Measurements from ENCODE around the gene DCLRE1C. TPM values are rescaled to one million over a fixed set of nuclear protein-coding genes. Genes with fewer than 3 reads are reported as not detected.

Gene DCLRE1C
- total RNA-seq, 2 experiments from 2014 or later = 15.0 to 17.5 TPM

DNA sequence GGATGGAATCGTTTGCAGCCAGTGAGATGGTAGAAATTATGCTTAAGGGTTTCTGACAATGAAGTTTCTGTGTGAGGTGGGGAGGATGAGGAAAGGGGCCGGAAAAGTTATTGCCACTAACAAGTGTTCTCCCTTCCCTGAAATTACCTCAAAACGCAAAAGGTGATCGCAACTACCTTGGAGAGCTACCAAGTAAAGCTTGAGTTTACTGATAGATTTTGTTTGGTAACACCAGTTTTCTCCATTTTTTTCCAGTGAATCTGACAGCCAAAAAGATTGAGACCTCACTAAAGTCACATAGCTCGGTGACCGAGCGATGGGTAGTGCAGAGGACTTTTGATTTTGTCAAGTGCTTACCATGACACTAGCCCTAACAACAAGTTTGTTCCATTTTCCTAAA lies 73.7 kb downstream of the DCLRE1C start:
- H3K36me3 Mint-ChIP-seq (ENCODE audit: low read depth) = peaks cover 32% of the 10 kb centered on the region
- peaks cover 36% of the 10 kb centered on the region for H3K4me1 Mint-ChIP-seq (ENCODE audit: low read depth)
- H3K9me3 Mint-ChIP-seq = no peaks in the 10 kb centered on the region
- ChIA-PET POLR2A (interaction anchor here (0.7 to 4.1 kb wide), 5 partner anchors 9 to 695 kb away, joined by 3 to 30 read pairs (median 10); partner anchors contain the start of gene DCLRE1C), CTCF (interaction anchor here (1.4 to 1.9 kb wide), 4 partner anchors 9 to 92 kb away, joined by 3 to 6 read pairs (median 4); no protein-coding TSS in a partner anchor)
- H3K4me3 Mint-ChIP-seq = peak overlapping the region; percentile 96
- no peak for ATAC-seq
- peak overlapping the region; percentile 92 for H3K27ac Mint-ChIP-seq
- intact Hi-C loops (cut with micrococcal nuclease) = no loop called here
- no peak for DNase-seq
- TF ChIP-seq CTCF (IDR thresholded peaks at IDR 0.05) = no peak
- H3K27me3 Mint-ChIP-seq = no peaks in the 10 kb centered on the region

- TF ChIP-seq CTCF (IDR thresholded peaks at IDR 0.05) = no peak
- intact Hi-C loops (cut with micrococcal nuclease) = no loop called here
- Mint-ChIP-seq H3K27me3 (no peaks in the 10 kb centered on the region), H3K9me3 (no peaks in the 10 kb centered on the region), H3K36me3 (ENCODE audit: low read depth) (peaks cover 32% of the 10 kb centered on the region), H3K27ac (peak overlapping the region; percentile 92), H3K4me3 (peak overlapping the region; percentile 96), H3K4me1 (ENCODE audit: low read depth) (peaks cover 37% of the 10 kb centered on the region)
- DNase-seq = no peak
- CTCF ChIA-PET = interaction anchor here (1.4 to 1.9 kb wide), 3 partner anchors 9 to 23 kb away, joined by 4 to 6 read pairs (median 5); no protein-coding TSS in a partner anchor
- no peak for ATAC-seq
- POLR2A ChIA-PET = interaction anchor here (0.8 to 4.1 kb wide), 6 partner anchors 10 to 695 kb away, joined by 4 to 30 read pairs (median 8); partner anchors contain the start of genes DCLRE1C and MEIG1
Observed at GRCh38 chr10:14879928-14880193, 74.0 kb downstream of the DCLRE1C start.

DNA sequence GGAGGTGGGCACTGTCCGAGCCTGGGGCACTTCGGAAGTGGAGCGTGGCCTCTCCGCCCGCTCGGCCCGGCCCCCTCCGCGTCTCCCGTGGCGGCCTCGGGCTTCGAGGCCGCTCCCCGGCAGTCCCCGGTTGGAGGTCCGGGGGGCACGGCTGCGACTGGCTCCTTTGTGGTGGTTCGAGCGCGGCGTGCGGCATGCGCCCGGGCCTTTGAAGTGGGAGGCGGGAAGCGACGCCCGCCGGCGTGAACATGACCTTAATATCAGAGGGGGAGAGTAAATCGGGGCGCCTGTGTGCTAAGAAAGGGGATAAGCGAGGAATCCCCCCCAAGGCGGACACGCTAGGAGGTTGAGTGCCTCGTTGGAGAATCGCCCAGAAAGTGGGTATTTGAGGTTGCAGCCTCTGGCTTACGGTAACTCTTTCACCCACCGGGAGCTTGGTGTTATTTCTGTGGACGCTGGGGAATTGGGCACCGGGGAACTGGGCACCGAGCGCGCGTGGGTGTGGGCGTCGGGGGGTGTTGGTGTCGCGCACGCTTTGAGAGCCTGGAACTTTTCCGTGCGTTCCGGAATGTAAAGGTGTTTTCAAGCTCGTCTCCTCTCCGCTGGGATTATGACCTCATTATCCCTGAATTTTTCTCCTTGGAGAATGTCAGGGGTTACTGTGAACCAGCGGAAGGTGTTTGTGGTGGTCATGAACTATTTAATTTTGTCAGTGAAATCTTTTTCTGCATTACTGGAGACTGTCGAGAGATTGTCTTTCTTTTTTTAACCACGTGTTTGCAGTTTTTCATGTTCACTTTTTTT lies 74.6 kb downstream of the DCLRE1C start:
- peak overlapping the region; percentile 96 for H3K4me3 Mint-ChIP-seq
- peak overlapping the region; percentile 92 for H3K27ac Mint-ChIP-seq
- ChIA-PET POLR2A (interaction anchor here (0.5 to 4.1 kb wide), 15 partner anchors 10 to 694 kb away, joined by 3 to 30 read pairs (median 5); partner anchors contain the start of genes CDNF, DCLRE1C, HSPA14 and MEIG1), CTCF (interaction anchor here (1.0 to 1.9 kb wide), 6 partner anchors 9 to 344 kb away, joined by 3 to 7 read pairs (median 4); no protein-coding TSS in a partner anchor)
- ATAC-seq = peak; percentile 11
- TF ChIP-seq CTCF (IDR thresholded peaks at IDR 0.05) = no peak
- H3K9me3 Mint-ChIP-seq = no peaks in the 10 kb centered on the region
- peak; percentile 54 for DNase-seq
- intact Hi-C loops (cut with micrococcal nuclease) = no loop called here
- H3K4me1 Mint-ChIP-seq (ENCODE audit: low read depth) = peaks cover 37% of the 10 kb centered on the region
- no peaks in the 10 kb centered on the region for H3K27me3 Mint-ChIP-seq
- peaks cover 32% of the 10 kb centered on the region for H3K36me3 Mint-ChIP-seq (ENCODE audit: low read depth)

DNA sequence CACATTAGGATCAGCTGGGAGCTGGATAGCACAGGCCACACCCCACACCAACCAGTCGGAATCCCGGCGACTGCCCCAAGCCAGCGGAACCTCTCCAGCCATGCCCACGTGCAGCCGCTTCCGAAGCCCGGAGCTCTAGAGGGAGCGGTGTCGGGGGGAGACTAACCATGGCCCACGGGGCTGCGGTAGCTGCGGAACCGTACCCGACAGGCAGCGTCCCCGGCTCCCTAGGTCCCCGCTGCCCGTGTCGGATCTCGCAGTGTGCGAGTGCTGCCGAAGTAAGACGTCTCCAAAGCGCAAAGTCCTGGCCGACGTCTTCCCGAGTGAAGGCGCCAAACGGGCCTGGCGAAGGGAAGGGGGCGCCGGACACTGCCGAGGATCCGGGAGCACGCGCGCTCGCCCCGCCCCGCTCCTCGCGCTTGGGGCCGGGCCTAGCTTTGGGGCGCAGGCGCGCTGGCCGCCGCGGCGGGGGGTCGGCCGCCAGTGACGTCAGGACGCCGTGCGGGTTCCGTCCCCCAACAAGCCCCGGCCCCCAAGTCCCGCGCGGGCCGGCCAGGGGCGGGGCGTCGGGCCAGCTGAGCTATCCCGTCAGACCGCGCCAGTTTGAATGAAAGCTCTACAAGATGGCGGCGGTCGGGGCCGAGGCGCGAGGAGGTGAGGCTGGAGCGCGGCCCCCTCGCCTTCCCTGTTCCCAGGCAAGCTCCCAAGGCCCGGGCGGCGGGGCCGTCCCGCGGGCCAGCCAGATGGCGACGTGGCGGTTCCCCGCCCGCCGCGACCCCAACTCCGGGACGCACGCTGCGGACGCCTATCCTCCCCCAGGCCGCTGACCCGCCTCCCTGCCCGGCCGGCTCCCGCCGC lies 75.4 kb downstream of the DCLRE1C start, which contains the start of gene SUV39H2:
Gene SUV39H2 (plus strand): TSS at position 601 of the 858 bp plus-strand sequence. CDS start 23 bp downstream, at position 624.
- intact Hi-C loops (cut with micrococcal nuclease) = no loop called here
- Mint-ChIP-seq H3K9me3 (no peaks in the 10 kb centered on the region), H3K27me3 (no peaks in the 10 kb centered on the region), H3K4me1 (ENCODE audit: low read depth) (peaks cover 39% of the 10 kb centered on the region), H3K27ac (peak within 1 kb of the TSS; percentile 93), H3K36me3 (ENCODE audit: low read depth) (peaks cover 32% of the 10 kb centered on the region), H3K4me3 (peak within 1 kb of the TSS; percentile 96)
- DNase-seq (peak; percentile 95), ATAC-seq (peak; percentile 93)
- TF ChIP-seq CTCF (IDR thresholded peaks at IDR 0.05) = no peak
- CTCF ChIA-PET = interaction anchor here (0.8 to 1.7 kb wide), 9 partner anchors 8 to 343 kb away, joined by 3 to 7 read pairs (median 4); no protein-coding TSS in a partner anchor
- POLR2A ChIA-PET = interaction anchor here (0.5 to 4.1 kb wide), 20 partner anchors 9 to 693 kb away, joined by 3 to 30 read pairs (median 4); partner anchors contain the start of genes CDNF, DCLRE1C, HSPA14 and MEIG1

Data from activated CD8-positive, alpha-beta T cell treated with anti-CD3 and anti-CD28 coated beads for 36 hours (primary cell).